H1 (cell line): ENCODE measurements around the gene ZBTB16.

Experiments used
- BRCA1 ChIP-seq: IDR thresholded peaks from 2 replicates; pipeline ENCODE4 v1.6.1; 2012; ENCODE audit warnings: low read depth, low read length, improper control_type of control experiment
- CHD2 ChIP-seq: IDR thresholded peaks from 2 replicates; pipeline ENCODE4 v1.6.1; 2012; ENCODE audit warnings: low read length, improper control_type of control experiment
- EGR1 ChIP-seq: IDR thresholded peaks from 2 replicates; pipeline ENCODE4 v1.6.1; 2011; ENCODE audit warnings: low read depth, low read length, borderline replicate concordance
- EZH2 ChIP-seq: fragments of 200-600 bp; sonication (generic); IDR thresholded peaks from 2 replicates; pipeline ENCODE4 v1.7.1; 2012; ENCODE audit warnings: low read depth, mild to moderate bottlenecking, moderate library complexity, low read length, inconsistent platforms; ENCODE audit not compliant: severe bottlenecking
- JUN ChIP-seq: IDR thresholded peaks from 2 replicates; pipeline ENCODE4 v1.6.1; 2011; ENCODE audit warnings: low read depth, mild to moderate bottlenecking, improper control_type of control experiment, low read length
- PHF8 ChIP-seq: fragments of 200-600 bp; sonication (generic); conservative IDR thresholded peaks from 2 replicates; pipeline ENCODE4 v1.7.1; 2012; ENCODE audit warnings: low read depth, mild to moderate bottlenecking, inconsistent platforms, low read length, moderate library complexity
- POLR2A ChIP-seq, 2 experiments: IDR thresholded peaks; 1 replicate in 1 of 2; 2 replicates in 1 of 2; pipeline ENCODE4 v1.6.1; 2011; ENCODE audit warnings: low read depth in 2 of 2, low read length in 2 of 2, mild to moderate bottlenecking in 2 of 2; ENCODE audit errors: control extremely low read depth in 1 of 2
- RXRA ChIP-seq: IDR thresholded peaks from 2 replicates; pipeline ENCODE4 v1.6.1; 2011; ENCODE audit warnings: low read depth, mild to moderate bottlenecking, low read length, moderate library complexity; ENCODE audit not compliant: insufficient read depth
- SIRT6 ChIP-seq: IDR thresholded peaks from one replicate; pipeline ENCODE4 v1.7.1; 2012; ENCODE audit warnings: low read length, inconsistent platforms
- SP2 ChIP-seq: IDR thresholded peaks from 2 replicates; pipeline ENCODE4 v1.6.1; 2012; ENCODE audit warnings: mild to moderate bottlenecking, low read length, inconsistent platforms
- TBP ChIP-seq: IDR thresholded peaks from 2 replicates; pipeline ENCODE4 v1.6.1; 2011; ENCODE audit warnings: low read depth, low read length, improper control_type of control experiment
- TF ChIP-seq, protein P1 (sequence below), 3 experiments: IDR thresholded peaks; 1 replicate in 2 of 3; 2 replicates in 1 of 3; pipeline versions ENCODE4 v1.5.1 to v1.6.1; 2011; ENCODE audit warnings: low read length in 3 of 3, mild to moderate bottlenecking in 3 of 3, inconsistent platforms in 2 of 3, low read depth in 1 of 3, moderate library complexity in 1 of 3; ENCODE audit not compliant: insufficient read depth in 1 of 3; ENCODE audit errors: control extremely low read depth in 1 of 3

DNA sequence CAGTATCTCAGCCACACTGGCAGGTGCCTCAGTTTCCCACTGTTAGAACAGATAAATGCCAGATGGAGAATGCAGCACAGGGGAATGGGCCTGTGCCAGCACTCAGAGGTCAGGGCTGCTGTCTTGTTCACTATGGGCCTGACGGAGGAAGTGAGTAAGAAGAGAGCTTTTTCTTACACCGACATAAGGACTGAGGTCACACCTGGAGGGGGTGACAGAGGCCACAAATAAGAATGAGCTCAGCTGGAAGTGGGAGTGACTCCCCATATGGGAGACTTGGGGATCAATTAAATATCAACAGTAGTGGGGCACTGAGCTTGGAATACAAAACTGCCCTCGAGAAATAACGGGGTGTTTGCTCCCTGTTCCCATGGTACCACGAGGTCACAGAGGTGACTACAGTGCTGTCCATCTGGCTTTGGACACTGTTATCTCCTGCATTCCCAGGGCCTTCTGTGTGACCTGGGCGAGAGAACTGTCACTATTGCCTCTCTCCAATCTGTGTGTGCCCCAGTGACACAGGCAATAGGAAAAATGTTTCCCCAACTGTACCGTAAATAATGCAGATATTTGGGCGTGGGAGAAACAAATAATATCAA is 142.6 kb downstream of the ZBTB16 start:
- TF ChIP-seq POLR2A (IDR thresholded peaks at IDR 0.05; ENCODE audit: control extremely low read depth in 1 of 2, low read depth in 2 of 2, low read length in 2 of 2) (no peak), RXRA (no peak), CHD2 (no peak), PHF8 (no peak), EGR1 (no peak), SIRT6 (no peak), BRCA1 (no peak), EZH2 (no peak), SP2 (no peak), TBP (no peak), JUN (no peak)
- TF ChIP-seq, protein P1, sequence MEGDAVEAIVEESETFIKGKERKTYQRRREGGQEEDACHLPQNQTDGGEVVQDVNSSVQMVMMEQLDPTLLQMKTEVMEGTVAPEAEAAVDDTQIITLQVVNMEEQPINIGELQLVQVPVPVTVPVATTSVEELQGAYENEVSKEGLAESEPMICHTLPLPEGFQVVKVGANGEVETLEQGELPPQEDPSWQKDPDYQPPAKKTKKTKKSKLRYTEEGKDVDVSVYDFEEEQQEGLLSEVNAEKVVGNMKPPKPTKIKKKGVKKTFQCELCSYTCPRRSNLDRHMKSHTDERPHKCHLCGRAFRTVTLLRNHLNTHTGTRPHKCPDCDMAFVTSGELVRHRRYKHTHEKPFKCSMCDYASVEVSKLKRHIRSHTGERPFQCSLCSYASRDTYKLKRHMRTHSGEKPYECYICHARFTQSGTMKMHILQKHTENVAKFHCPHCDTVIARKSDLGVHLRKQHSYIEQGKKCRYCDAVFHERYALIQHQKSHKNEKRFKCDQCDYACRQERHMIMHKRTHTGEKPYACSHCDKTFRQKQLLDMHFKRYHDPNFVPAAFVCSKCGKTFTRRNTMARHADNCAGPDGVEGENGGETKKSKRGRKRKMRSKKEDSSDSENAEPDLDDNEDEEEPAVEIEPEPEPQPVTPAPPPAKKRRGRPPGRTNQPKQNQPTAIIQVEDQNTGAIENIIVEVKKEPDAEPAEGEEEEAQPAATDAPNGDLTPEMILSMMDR (IDR thresholded peaks at IDR 0.05; ENCODE audit: control extremely low read depth in 1 of 3, insufficient read depth in 1 of 3, low read depth in 1 of 3, low read length in 3 of 3) = no peak
